Chondrocyte (in vitro differentiated cells): Measurements from ENCODE around the gene CCDC142. TPM values are rescaled to one million over a fixed set of nuclear protein-coding genes. Genes with fewer than 3 reads are reported as not detected.
A peak's percentile ranks its signal among the peaks of the same experiment; 100 is the strongest.

ENCODE experiments used
- DNase-seq: peaks from one replicate; pipeline ENCODE4 v3.0.0; 2021; ENCODE audit warnings: mixed read lengths, low spot score
- H3K27ac Mint-ChIP-seq: one replicate; pipeline ENCODE4 v1.8.0; 2021; ENCODE audit warnings: mild to moderate bottlenecking, moderate library complexity, mixed read lengths; ENCODE audit not compliant: unreplicated experiment
- H3K27me3 Mint-ChIP-seq: 2 replicates; pipeline ENCODE4 v1.8.0; 2021; ENCODE audit warnings: low read depth, mixed read lengths
- H3K36me3 Mint-ChIP-seq: 2 replicates; pipeline ENCODE4 v1.8.0; 2021; ENCODE audit warnings: low read depth, mixed read lengths
- H3K4me1 Mint-ChIP-seq: 2 replicates; pipeline ENCODE4 v1.8.0; 2021; ENCODE audit warnings: low read depth, mild to moderate bottlenecking, mixed read lengths
- H3K4me3 Mint-ChIP-seq: one replicate; pipeline ENCODE4 v1.8.0; 2021; ENCODE audit warnings: mild to moderate bottlenecking, moderate library complexity, mixed read lengths; ENCODE audit not compliant: unreplicated experiment
- H3K9me3 Mint-ChIP-seq: 2 replicates; pipeline ENCODE4 v1.8.0; 2021; ENCODE audit warnings: low read depth, mixed read lengths
- total RNA-seq: library from RNA; stranded (reverse); gene quantifications from 3 replicates; pipeline ENCODE4 v1.2.1, GENCODE V29; 2021
- TF ChIP-seq, protein P1 (sequence below): fragments of 200-600 bp; sonication (generic); IDR thresholded peaks from 2 replicates; pipeline ENCODE4 v1.5.0; 2021; ENCODE audit warnings: antibody characterized with exemption, mild to moderate bottlenecking, moderate library complexity

The CCDC142 gene
- total RNA-seq, 1 donor from 2014 or later, result 12.7 TPM

DNA sequence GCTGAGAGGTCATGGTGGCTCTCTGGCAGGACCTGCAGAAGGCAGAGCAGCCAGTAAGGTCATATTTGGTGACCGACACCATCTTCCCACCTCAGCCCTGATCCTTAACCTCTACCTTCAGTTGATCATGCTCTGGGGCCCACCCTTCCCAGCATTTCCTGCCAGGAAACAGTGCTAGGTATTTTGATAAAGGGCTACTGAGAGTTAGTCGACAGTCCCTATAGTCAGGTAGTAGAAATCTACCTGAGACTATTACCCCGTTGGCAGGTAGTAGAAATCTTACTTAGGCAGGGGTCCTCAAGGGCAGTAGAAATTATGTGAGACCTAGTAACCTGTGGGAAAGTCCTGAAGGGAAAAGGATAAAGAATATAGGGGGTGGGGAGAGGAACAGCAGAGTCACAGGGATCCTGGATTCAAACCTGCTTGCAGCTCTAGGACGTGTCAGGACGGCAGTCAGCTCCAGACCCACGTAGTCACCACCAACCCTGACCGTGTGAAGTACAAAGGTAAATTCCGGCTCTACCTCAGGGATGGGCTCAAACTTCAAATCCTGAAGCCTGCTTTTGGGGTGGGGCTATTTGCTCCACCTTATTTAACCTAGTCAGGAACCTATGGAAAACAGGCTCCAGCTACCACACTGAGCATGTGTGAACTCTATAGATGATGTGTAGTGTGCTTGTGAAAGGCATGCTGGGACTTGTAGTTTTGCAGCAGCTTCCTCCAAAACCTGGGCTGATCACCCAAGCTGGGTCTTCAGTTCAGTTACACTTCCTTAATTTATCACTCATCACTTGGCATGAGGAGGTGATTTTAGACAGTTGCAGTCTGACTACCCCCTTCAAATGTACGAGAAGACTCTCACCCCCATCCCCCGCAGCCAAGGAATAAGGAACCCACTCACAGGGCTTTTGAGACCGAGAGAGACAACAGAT lies 43.2 kb upstream of the CCDC142 start, which contains the start of gene DQX1:
Gene DQX1, minus strand, starts transcription at position 515 of the 932 bp plus-strand sequence. Its CDS starts 502 bp downstream, at position 13.
- Mint-ChIP-seq H3K9me3 (no peaks in the 10 kb centered on the region), H3K4me1 (peaks cover 22% of the 10 kb centered on the region), H3K27me3 (peaks cover 12% of the 10 kb centered on the region), H3K4me3 (no peak within 1 kb of the TSS), H3K27ac (no peak within 1 kb of the TSS), H3K36me3 (peaks cover 19% of the 10 kb centered on the region)
- TF ChIP-seq, protein P1, sequence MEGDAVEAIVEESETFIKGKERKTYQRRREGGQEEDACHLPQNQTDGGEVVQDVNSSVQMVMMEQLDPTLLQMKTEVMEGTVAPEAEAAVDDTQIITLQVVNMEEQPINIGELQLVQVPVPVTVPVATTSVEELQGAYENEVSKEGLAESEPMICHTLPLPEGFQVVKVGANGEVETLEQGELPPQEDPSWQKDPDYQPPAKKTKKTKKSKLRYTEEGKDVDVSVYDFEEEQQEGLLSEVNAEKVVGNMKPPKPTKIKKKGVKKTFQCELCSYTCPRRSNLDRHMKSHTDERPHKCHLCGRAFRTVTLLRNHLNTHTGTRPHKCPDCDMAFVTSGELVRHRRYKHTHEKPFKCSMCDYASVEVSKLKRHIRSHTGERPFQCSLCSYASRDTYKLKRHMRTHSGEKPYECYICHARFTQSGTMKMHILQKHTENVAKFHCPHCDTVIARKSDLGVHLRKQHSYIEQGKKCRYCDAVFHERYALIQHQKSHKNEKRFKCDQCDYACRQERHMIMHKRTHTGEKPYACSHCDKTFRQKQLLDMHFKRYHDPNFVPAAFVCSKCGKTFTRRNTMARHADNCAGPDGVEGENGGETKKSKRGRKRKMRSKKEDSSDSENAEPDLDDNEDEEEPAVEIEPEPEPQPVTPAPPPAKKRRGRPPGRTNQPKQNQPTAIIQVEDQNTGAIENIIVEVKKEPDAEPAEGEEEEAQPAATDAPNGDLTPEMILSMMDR, result no peak
- DNase-seq, result peak; percentile 27

DNA sequence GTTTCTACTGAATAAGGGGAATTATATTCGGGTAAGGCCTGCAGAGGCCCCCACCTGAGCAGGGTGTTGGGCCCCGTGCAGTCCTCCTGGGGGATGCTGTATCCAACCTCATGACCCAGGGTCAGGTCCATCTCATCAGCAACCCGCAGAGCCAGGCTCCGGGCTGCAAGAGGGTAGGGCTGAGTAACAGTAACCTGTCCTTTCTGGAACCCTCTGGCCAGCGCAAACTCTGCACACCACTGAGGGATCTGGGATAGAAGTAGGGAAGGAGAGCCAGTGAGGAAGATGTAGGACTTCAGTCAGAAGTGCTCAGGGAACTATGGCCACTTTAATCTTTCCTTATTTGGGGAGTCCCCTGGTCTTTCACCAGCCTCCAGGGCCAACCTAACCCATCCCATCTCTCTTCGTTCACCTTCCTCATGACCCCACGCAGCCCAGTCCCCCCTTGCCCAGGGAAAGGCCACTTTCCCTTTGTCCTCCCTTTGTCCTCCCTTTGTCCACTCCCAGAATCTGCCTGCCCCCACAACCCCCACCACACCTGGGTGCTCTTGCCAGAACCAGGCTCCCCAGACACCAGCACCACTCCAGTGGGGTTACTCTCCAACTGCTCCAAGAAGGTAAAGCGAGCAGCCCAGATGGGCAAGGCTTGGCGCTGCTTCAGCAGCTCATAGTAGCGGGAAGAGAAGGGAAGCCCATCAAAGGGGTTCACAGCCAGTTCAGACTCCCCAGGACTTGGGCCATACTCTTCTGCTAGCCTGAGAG lies 42.3 kb upstream of the CCDC142 start:
- H3K36me3 Mint-ChIP-seq, result peaks cover 19% of the 10 kb centered on the region
- no peak overlapping the region for H3K4me3 Mint-ChIP-seq
- H3K27ac Mint-ChIP-seq, result no peak overlapping the region
- peaks cover 19% of the 10 kb centered on the region for H3K4me1 Mint-ChIP-seq
- TF ChIP-seq, protein P1, result no peak
- H3K9me3 Mint-ChIP-seq, result no peaks in the 10 kb centered on the region
- DNase-seq, result peak; percentile 72
- H3K27me3 Mint-ChIP-seq, result peaks cover 19% of the 10 kb centered on the region

DNA sequence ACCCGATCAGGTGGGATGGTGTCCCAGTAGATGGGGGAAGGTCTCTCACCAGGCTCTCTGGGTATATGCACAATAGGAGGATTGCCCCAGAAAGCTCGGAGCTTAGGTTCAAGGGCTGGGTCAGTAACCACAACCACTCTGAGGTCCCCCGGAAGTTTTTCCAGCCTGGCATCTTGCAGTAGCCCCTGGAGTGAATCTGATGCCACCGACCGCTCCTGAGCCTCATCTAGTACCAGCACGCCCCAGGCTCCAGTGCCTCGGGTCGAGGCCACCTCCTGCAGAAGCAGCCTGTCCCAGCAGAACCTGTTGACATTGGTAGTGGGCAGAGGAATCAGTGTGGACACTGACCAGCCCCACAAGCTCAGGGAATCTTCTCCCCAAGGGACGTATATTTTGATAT lies 41.2 kb upstream of the CCDC142 start:
- H3K4me3 Mint-ChIP-seq, result no peak overlapping the region
- peaks cover 18% of the 10 kb centered on the region for H3K36me3 Mint-ChIP-seq
- DNase-seq, result peak; percentile 73
- H3K9me3 Mint-ChIP-seq, result no peaks in the 10 kb centered on the region
- peaks cover 30% of the 10 kb centered on the region for H3K27me3 Mint-ChIP-seq
- peaks cover 18% of the 10 kb centered on the region for H3K4me1 Mint-ChIP-seq
- H3K27ac Mint-ChIP-seq, result no peak overlapping the region
- TF ChIP-seq, protein P1, result no peak

DNA sequence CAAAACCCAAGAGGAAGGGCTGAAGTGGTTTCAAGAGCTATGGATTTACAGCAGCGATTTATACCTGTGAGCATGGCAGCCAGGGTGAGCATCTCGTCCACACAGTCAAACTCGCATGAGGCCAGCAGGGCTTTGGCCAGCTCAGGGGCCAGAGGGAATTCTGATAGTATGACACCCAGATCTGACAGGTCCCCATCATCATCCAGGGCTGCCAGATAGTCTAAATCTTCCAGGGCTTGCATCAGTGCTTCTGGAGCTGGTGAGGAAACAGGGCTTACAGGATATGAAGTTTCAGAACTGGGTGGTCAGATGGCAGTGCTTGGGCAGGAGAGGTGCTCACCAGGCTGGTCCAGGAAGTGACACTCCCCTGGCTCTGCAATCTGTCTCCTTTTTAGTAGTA lies 39.7 kb upstream of the CCDC142 start:
- Mint-ChIP-seq H3K27me3 (peaks cover 44% of the 10 kb centered on the region), H3K4me1 (peaks cover 3% of the 10 kb centered on the region), H3K4me3 (no peak overlapping the region), H3K27ac (no peak overlapping the region), H3K9me3 (no peaks in the 10 kb centered on the region), H3K36me3 (peaks cover 15% of the 10 kb centered on the region)
- peak; percentile 24 for DNase-seq
- TF ChIP-seq, protein P1, result no peak

- no peak overlapping the region for H3K4me3 Mint-ChIP-seq
Measured at GRCh38 chr2:74516650-74517049, 33.9 kb upstream of the CCDC142 start.

More at GRCh38 chr2:74516650-74517049, 33.9 kb upstream of the CCDC142 start:
- no peaks in the 10 kb centered on the region for H3K9me3 Mint-ChIP-seq
- TF ChIP-seq, protein P1, result no peak
- no peak overlapping the region for H3K27ac Mint-ChIP-seq
- DNase-seq, result no peak
- peaks cover 7% of the 10 kb centered on the region for H3K4me1 Mint-ChIP-seq
- no peaks in the 10 kb centered on the region for H3K36me3 Mint-ChIP-seq
- H3K27me3 Mint-ChIP-seq, result peaks cover 73% of the 10 kb centered on the region
